Neural cell (in vitro differentiated cells): ENCODE results near the gene RCC2.

ENCODE experiments used
- CTCF ChIP-seq: fragments of 450-650 bp; IDR thresholded peaks from 2 replicates; pipeline ENCODE4 v1.5.1; 2014; ENCODE audit warnings: antibody characterized with exemption, mild to moderate bottlenecking, moderate library complexity; ENCODE audit not compliant: poor library complexity, severe bottlenecking
- EZH2 ChIP-seq: fragments of 200-600, 300-800 bp; shearing (Covaris generic), sonication (generic); IDR thresholded peaks from 2 replicates; pipeline ENCODE4 v1.6.1; 2014; ENCODE audit warnings: antibody characterized with exemption, low read length, borderline replicate concordance, mild to moderate bottlenecking; ENCODE audit not compliant: insufficient read depth, poor library complexity, severe bottlenecking

- no peak for TF ChIP-seq CTCF
- no peak for TF ChIP-seq EZH2
Observed at GRCh38 chr1:17475752-17476151, 36.3 kb upstream of the RCC2 start.
